ENCODE results near the gene ELANE.
"Not testable (repeated sequence)": the region's sequence is repeated elsewhere in the genome, so short reads cannot be mapped to it uniquely, and the experiment has no call there.

ELANE gene

GRCh38 chr19:876089-876488 is 24.0 kb downstream of the ELANE start:
- in situ Hi-C loops (cut with HindIII; ENCODE audit: low sequenced_read_pairs) = no loop called here

GRCh38 chr19:876780-877314 is 24.7 kb downstream of the ELANE start:
- no peak for DNase-seq (ENCODE audit: low read depth)
- no peak overlapping the region for H3K4me3 ChIP-seq (ENCODE audit: low read depth, low read length)
- in situ Hi-C loops (cut with HindIII; ENCODE audit: low sequenced_read_pairs) = no loop called here
- TF ChIP-seq, protein P1, sequence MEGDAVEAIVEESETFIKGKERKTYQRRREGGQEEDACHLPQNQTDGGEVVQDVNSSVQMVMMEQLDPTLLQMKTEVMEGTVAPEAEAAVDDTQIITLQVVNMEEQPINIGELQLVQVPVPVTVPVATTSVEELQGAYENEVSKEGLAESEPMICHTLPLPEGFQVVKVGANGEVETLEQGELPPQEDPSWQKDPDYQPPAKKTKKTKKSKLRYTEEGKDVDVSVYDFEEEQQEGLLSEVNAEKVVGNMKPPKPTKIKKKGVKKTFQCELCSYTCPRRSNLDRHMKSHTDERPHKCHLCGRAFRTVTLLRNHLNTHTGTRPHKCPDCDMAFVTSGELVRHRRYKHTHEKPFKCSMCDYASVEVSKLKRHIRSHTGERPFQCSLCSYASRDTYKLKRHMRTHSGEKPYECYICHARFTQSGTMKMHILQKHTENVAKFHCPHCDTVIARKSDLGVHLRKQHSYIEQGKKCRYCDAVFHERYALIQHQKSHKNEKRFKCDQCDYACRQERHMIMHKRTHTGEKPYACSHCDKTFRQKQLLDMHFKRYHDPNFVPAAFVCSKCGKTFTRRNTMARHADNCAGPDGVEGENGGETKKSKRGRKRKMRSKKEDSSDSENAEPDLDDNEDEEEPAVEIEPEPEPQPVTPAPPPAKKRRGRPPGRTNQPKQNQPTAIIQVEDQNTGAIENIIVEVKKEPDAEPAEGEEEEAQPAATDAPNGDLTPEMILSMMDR (IDR thresholded peaks at IDR 0.05; ENCODE audit: low read depth, low read length, missing control alignments) = no peak

More at GRCh38 chr19:876089-876488, 24.0 kb downstream of the ELANE start:
- H3K4me3 ChIP-seq (ENCODE audit: low read depth, low read length) = no peak overlapping the region
- TF ChIP-seq, protein P1 (IDR thresholded peaks at IDR 0.05; ENCODE audit: low read depth, low read length, missing control alignments) = no peak
- no peak for DNase-seq (ENCODE audit: low read depth)

GRCh38 chr19:877992-878660 is 26.0 kb downstream of the ELANE start:
- in situ Hi-C loops (cut with HindIII; ENCODE audit: low sequenced_read_pairs); H3K4me3 ChIP-seq (ENCODE audit: low read depth, low read length); DNase-seq (ENCODE audit: low read depth): not testable (repeated sequence)

- in situ Hi-C loops (cut with HindIII; ENCODE audit: low sequenced_read_pairs); H3K4me3 ChIP-seq (ENCODE audit: low read depth, low read length); DNase-seq (ENCODE audit: low read depth): not testable (repeated sequence)
Measured at GRCh38 chr19:878751-879561, 26.9 kb downstream of the ELANE start.

DNA sequence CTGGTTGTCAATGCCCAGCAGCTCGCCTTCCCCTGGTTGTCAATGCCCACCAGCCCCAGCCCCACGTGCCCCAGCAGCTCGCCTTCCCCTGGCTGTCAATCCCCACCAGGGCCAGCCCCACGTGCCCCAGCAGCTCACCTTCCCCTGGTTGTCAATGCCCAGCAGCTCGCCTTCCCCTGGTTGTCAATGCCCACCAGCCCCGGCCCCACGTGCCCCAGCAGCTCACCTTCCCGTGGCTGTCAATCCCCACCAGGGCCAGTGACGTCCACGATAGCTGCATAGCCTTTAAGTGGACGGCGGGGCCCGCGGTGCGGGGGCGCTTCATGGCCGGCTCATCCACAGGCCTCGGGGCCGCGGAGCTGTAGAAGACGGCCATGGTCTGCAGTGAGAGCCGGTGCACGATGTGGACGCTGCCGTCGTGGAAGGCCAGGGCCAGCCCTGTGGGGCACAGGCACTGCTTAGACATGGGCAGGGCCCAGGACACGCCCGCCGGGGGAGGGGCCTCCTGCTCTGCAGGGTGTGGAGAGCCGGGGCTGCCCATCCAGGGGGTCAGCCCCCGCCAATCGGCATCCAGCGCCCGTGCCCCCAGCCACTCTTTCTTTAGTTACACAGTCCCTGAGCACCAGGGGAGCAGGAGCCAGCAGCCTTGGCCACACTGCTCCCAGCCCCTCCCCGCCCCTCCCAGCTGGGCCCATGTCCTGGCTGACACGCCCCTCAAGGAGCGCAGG is 27.8 kb downstream of the ELANE start:
- TF ChIP-seq, protein P1 (IDR thresholded peaks at IDR 0.05; ENCODE audit: low read depth, low read length, missing control alignments) = no peak
- no peak overlapping the region for H3K4me3 ChIP-seq (ENCODE audit: low read depth, low read length)
- in situ Hi-C loops (cut with HindIII; ENCODE audit: low sequenced_read_pairs) = no loop called here
- no peak for DNase-seq (ENCODE audit: low read depth)

DNA sequence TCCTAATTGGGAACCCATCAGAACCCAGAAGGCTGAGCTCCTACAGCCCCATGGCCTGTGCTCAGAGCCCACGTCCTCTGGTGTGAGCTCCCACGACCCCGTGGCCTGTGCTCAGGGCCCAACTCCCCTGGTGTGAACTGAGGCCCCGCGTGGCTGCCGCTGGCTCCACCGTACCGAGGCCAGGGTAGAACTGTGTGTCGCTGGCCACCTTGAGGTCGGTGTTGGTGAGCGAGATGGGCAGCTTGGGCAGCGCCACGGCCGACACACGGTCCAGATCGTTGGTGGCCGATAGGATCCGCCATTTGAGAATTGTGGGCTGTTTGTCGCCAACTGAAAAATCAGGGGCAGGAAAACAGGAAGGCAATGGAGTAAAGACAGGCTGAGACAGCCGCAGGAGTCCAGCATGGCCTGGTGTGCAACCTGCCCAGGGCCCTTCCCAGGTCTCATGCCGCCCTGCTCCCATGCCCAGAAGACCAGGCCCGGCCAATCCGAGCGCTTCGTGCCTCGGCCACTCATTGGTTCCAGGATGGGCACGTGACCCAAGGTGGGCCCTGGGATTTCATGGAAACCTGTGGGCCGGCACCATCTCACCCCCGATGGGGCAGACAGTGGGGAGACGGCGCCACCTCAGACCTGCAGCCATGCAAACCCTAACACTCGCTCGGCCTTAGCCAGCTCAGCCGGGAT is 29.4 kb downstream of the ELANE start:
- no peak overlapping the region for H3K4me3 ChIP-seq (ENCODE audit: low read depth, low read length)
- TF ChIP-seq, protein P1 (IDR thresholded peaks at IDR 0.05; ENCODE audit: low read depth, low read length, missing control alignments) = no peak
- DNase-seq (ENCODE audit: low read depth) = no peak
- in situ Hi-C loops (cut with HindIII; ENCODE audit: low sequenced_read_pairs) = no loop called here

DNA sequence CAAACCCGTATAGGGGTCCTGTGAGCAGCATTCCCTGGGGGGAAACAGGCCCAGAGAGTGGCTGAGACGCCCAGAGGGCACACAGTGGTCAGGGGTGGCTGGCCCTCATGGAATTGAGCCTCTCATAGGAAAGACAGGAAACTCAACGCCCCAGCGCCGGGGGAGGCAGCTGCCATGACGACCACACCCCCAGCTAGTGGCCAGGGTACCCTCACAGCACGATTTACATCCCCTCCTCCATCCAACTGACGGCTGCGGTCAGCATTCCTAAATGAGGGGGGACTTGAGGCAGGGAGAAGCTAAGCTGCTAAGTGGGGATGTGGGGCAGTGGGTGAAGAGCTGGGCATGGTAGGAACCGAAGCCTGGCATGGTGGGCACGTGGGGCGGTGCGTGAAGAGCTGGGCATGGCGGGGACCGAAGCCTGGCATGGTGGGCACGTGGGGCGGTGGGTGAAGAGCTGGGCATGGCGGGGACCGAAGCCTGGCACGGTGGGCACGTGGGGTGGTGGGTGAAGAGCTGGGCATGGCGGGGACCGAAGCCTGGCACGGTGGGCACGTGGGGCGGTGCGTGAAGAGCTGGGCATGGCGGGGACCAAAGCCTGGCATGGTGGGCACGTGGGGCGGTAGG is 30.9 kb downstream of the ELANE start:
- DNase-seq (ENCODE audit: low read depth) = no peak
- in situ Hi-C loops (cut with HindIII; ENCODE audit: low sequenced_read_pairs) = no loop called here
- no peak overlapping the region for H3K4me3 ChIP-seq (ENCODE audit: low read depth, low read length)
- TF ChIP-seq, protein P1 (IDR thresholded peaks at IDR 0.05; ENCODE audit: low read depth, low read length, missing control alignments) = no peak

All from astrocyte of the cerebellum (primary cell).